ENCODE data around the gene BNIP3.

DNA sequence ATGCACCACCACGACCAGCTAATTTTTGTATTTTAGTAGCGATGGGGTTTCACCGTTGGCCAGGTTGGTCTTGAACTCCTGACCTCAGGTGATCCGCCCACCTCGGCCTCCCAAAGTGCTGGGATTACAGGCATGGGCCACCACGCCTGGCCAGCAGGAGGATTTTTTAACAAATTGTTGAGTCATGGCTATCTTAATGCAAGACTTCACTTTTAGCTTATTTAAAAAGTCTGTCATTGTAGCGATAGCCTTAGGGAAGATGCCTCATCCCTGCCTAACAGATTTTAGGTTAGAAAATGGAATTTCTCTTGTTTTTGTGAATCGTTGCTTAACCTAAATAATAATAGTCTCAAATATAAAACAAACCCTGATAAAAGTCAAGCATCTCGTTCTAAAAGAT, 45.4 kb downstream of the BNIP3 start:
- TF ChIP-seq CTCF (IDR thresholded peaks at IDR 0.05) (no peak), EP300 (IDR thresholded peaks at IDR 0.05) (no peak), POLR2A (IDR thresholded peaks at IDR 0.05) (no peak), POLR2AphosphoS5 (IDR thresholded peaks at IDR 0.05) (no peak)

Data from upper lobe of left lung (tissue), 4 donors.